SK-N-SH (cell line): ENCODE data around the gene TLNRD1. TPM values are rescaled to one million over a fixed set of nuclear protein-coding genes. Genes with fewer than 3 reads are reported as not detected.

Experiments
- CTCF ChIP-seq: fragments of 200-600 bp; sonication (generic); IDR thresholded peaks from 2 replicates; pipeline ENCODE4 v1.6.1; 2017; ENCODE audit warnings: antibody characterized with exemption, mild to moderate bottlenecking, moderate library complexity
- ELF1 ChIP-seq: IDR thresholded peaks from 2 replicates; pipeline ENCODE4 v1.4.0; 2012
- EP300 ChIP-seq, 2 experiments: IDR thresholded peaks; 2 replicates each; pipeline versions ENCODE4 v1.4.0 to v1.6.1; 2012; ENCODE audit warnings: borderline replicate concordance in 1 of 2, low read depth in 1 of 2, low read length in 1 of 2
- EZH2phosphoT487 ChIP-seq: fragments of 200-600 bp; sonication (generic); IDR thresholded peaks from 2 replicates; pipeline ENCODE4 v1.6.1; 2017; ENCODE audit warnings: low read depth, mixed run types, mild to moderate bottlenecking, antibody characterized with exemption, moderate library complexity, borderline replicate concordance
- FOSL2 ChIP-seq: IDR thresholded peaks from 2 replicates; pipeline ENCODE4 v1.4.0; 2012; ENCODE audit warnings: low read depth, mild to moderate bottlenecking, moderate library complexity, borderline replicate concordance
- FOXM1 ChIP-seq: IDR thresholded peaks from 2 replicates; pipeline ENCODE4 v1.4.0; 2012; ENCODE audit warnings: low read depth, mild to moderate bottlenecking
- GABPA ChIP-seq: IDR thresholded peaks from 2 replicates; pipeline ENCODE4 v1.4.0; 2012; ENCODE audit warnings: low read depth, mild to moderate bottlenecking
- GATA2 ChIP-seq: sonication (generic); formaldehyde crosslinking; IDR thresholded peaks from 2 replicates; pipeline ENCODE4 v1.5.0; 2020; ENCODE audit warnings: mild to moderate bottlenecking, missing genetic modification reagents
- JUND ChIP-seq: IDR thresholded peaks from 2 replicates; pipeline ENCODE4 v1.4.0; 2012
- MAX ChIP-seq: IDR thresholded peaks from 2 replicates; pipeline ENCODE4 v1.4.0; 2012; ENCODE audit warnings: low read depth
- MXI1 ChIP-seq: IDR thresholded peaks from 2 replicates; pipeline ENCODE4 v1.6.1; 2012; ENCODE audit warnings: mild to moderate bottlenecking, low read depth, low read length, improper control_type of control experiment
- NFIC ChIP-seq: IDR thresholded peaks from 2 replicates; pipeline ENCODE4 v1.4.0; 2012; ENCODE audit warnings: borderline replicate concordance
- PBX3 ChIP-seq: IDR thresholded peaks from 2 replicates; pipeline ENCODE4; 2012
- POLR2AphosphoS5 ChIP-seq: IDR thresholded peaks from 2 replicates; pipeline ENCODE4 v1.6.1; 2012; ENCODE audit warnings: low read depth, low read length
- RAD21 ChIP-seq: IDR thresholded peaks from 2 replicates; pipeline ENCODE4 v1.6.1; 2012; ENCODE audit warnings: mild to moderate bottlenecking, low read length
- RCOR1 ChIP-seq: fragments of 150-350 bp; IDR thresholded peaks from 2 replicates; pipeline ENCODE4 v1.6.1; 2017; ENCODE audit warnings: antibody characterized with exemption, low read length
- RFX5 ChIP-seq: IDR thresholded peaks from 2 replicates; pipeline ENCODE4 v1.6.1; 2012; ENCODE audit warnings: mild to moderate bottlenecking, improper control_type of control experiment, low read length
- RXRA ChIP-seq: IDR thresholded peaks from 2 replicates; pipeline ENCODE4 v1.4.0; 2012; ENCODE audit warnings: low read depth, mild to moderate bottlenecking, borderline replicate concordance
- SIN3A ChIP-seq: IDR thresholded peaks from 2 replicates; pipeline ENCODE4 v1.6.1; 2012; ENCODE audit warnings: low read depth, mild to moderate bottlenecking, low read length, moderate library complexity, borderline replicate concordance
- SMC3 ChIP-seq: IDR thresholded peaks from 2 replicates; pipeline ENCODE4 v1.6.1; 2012; ENCODE audit warnings: low read depth, low read length, improper control_type of control experiment
- TAF1 ChIP-seq: IDR thresholded peaks from 2 replicates; pipeline ENCODE4 v1.6.1; 2012; ENCODE audit warnings: low read depth, mild to moderate bottlenecking, low read length, moderate library complexity, borderline replicate concordance
- TCF12 ChIP-seq: IDR thresholded peaks from 2 replicates; pipeline ENCODE4 v1.4.0; 2012
- TEAD4 ChIP-seq: IDR thresholded peaks from 2 replicates; pipeline ENCODE4 v1.4.0; 2012; ENCODE audit warnings: mild to moderate bottlenecking, borderline replicate concordance; ENCODE audit not compliant: insufficient read depth
- USF2 ChIP-seq: fragments of 150-350 bp; IDR thresholded peaks from 2 replicates; pipeline ENCODE4 v1.6.1; 2017; ENCODE audit warnings: antibody characterized with exemption, low read length, low read depth, borderline replicate concordance
- YY1 ChIP-seq: IDR thresholded peaks from 2 replicates; pipeline ENCODE4 v1.4.0; 2012; ENCODE audit warnings: low read depth, mild to moderate bottlenecking
- polyA plus RNA-seq, 3 experiments: library from polyadenylated mRNA; depleted of rRNA; stranded (reverse); fragments of >200 nt; gene quantifications; 2 replicates each; pipeline ENCODE4 v1.2.3, GENCODE V29; 2012
- TF ChIP-seq, protein P1 (sequence below): IDR thresholded peaks from 2 replicates; pipeline ENCODE4 v1.4.0; 2012; ENCODE audit warnings: low read depth, borderline replicate concordance

The TLNRD1 gene
- polyA plus RNA-seq, 1 of the 3 experiments (the other 2 are of a cell fraction): 5.0 TPM

DNA sequence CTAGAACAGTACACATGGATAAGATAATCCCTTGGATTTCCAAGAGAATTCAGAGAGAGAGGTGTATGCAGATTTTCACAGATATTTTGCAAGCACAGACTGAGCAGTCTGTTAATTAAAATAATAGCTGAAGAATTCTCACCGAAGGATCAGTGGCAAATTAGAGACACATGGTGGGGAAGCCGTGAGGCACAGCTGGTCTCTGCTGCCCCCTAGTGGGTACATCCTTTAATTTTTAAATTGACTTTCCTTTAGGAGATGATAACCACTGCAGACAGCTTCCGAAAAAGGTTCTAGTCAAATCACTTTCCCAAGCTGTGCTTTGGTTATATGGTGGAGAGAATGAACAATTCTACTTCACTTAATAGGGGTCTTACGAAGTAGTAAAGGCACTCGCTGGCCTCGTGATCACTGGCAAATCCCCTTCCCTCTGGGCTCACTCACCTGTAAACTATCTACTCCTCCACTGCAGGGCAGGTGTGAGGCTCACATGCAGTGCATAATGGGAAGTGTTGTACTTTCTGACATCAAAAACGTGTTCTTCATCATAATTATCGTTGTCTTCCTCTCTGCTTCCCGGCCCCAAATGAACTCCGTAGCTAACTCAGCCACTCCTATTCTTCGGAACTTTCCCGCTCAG is 30.6 kb upstream of the TLNRD1 start (continued):
- TF ChIP-seq JUND (no peak), EZH2phosphoT487 (no peak), GABPA (no peak), FOSL2 (no peak), SMC3 (peak; percentile 77), GATA2 (no peak), TEAD4 (no peak), TAF1 (no peak), RXRA (no peak), USF2 (no peak), PBX3 (no peak), RCOR1 (peak; percentile 41; the same call in 1 of the 2 replicates), CTCF (peak; percentile 87), TCF12 (peak; percentile 72), RFX5 (no peak), YY1 (no peak), NFIC (no peak), POLR2AphosphoS5 (no peak), EP300 (IDR thresholded peaks at IDR 0.05; ENCODE audit: borderline replicate concordance in 1 of 2, low read depth in 1 of 2, low read length in 1 of 2) (no peak), RAD21 (peak; percentile 95), SIN3A (no peak), MXI1 (no peak; the same call in 1 of the 2 replicates), ELF1 (no peak), MAX (0 out of 2 replicates have a peak, but pooled peaks have one; percentile 21), FOXM1 (no peak)
- TF ChIP-seq, protein P1, sequence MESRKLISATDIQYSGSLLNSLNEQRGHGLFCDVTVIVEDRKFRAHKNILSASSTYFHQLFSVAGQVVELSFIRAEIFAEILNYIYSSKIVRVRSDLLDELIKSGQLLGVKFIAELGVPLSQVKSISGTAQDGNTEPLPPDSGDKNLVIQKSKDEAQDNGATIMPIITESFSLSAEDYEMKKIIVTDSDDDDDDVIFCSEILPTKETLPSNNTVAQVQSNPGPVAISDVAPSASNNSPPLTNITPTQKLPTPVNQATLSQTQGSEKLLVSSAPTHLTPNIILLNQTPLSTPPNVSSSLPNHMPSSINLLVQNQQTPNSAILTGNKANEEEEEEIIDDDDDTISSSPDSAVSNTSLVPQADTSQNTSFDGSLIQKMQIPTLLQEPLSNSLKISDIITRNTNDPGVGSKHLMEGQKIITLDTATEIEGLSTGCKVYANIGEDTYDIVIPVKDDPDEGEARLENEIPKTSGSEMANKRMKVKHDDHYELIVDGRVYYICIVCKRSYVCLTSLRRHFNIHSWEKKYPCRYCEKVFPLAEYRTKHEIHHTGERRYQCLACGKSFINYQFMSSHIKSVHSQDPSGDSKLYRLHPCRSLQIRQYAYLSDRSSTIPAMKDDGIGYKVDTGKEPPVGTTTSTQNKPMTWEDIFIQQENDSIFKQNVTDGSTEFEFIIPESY: no peak
